ENCODE results near the gene C10orf67.

- no peak for TF ChIP-seq EZH2 (IDR thresholded peaks at IDR 0.05; ENCODE audit: insufficient read depth, poor library complexity, severe bottlenecking)
- TF ChIP-seq EZH2phosphoT487 (IDR thresholded peaks at IDR 0.05; ENCODE audit: insufficient read depth, low read depth) = no peak
These were observed 114.0 kb downstream of the C10orf67 start for GRCh38 chr10:23230582-23230981.
